Fibroblast of pulmonary artery (primary cell): ENCODE data around the gene PPP1R12B.
A peak's percentile ranks its signal among the peaks of the same experiment; 100 is the strongest.
"Not testable (repeated sequence)": the region's sequence is repeated elsewhere in the genome, so short reads cannot be mapped to it uniquely, and the experiment has no call there.

Experiments
- DNase-seq: peaks from one replicate; pipeline ENCODE4 v3.0.0-alpha.2; 2010; ENCODE audit warnings: low read depth
- H3K4me3 ChIP-seq: replicated peaks from 2 replicates; pipeline ENCODE4 v1.5.1; 2011; ENCODE audit warnings: low read depth, mild to moderate bottlenecking, control low read depth, low read length, moderate library complexity
- CTCF ChIP-seq: IDR thresholded peaks from 2 replicates; pipeline ENCODE4 v1.5.1; 2011; ENCODE audit warnings: mild to moderate bottlenecking, control low read depth, low read length, inconsistent platforms; ENCODE audit errors: missing control alignments

PPP1R12B gene

GRCh38 chr1:202471246-202471645 is 122.7 kb downstream of the PPP1R12B start:
- TF ChIP-seq CTCF: no peak
- DNase-seq: no peak
- H3K4me3 ChIP-seq: no peak overlapping the region

- not testable (repeated sequence) for H3K4me3 ChIP-seq, DNase-seq
These were observed 124.0 kb downstream of the PPP1R12B start for GRCh38 chr1:202472347-202473124.

- H3K4me3 ChIP-seq, DNase-seq: not testable (repeated sequence)
These were observed 125.0 kb downstream of the PPP1R12B start for GRCh38 chr1:202473266-202474045.

- not testable (repeated sequence) for DNase-seq, H3K4me3 ChIP-seq
These were observed 131.2 kb downstream of the PPP1R12B start for GRCh38 chr1:202479661-202480060.

GRCh38 chr1:202480640-202481039 is 132.1 kb downstream of the PPP1R12B start:
- H3K4me3 ChIP-seq: not testable (repeated sequence)
- DNase-seq: peak; percentile 37

GRCh38 chr1:202483362-202483761 is 134.9 kb downstream of the PPP1R12B start:
- not testable (repeated sequence) for H3K4me3 ChIP-seq, DNase-seq

GRCh38 chr1:202484032-202484431 is 135.5 kb downstream of the PPP1R12B start:
- not testable (repeated sequence) for H3K4me3 ChIP-seq, DNase-seq

GRCh38 chr1:202484820-202485219 is 136.3 kb downstream of the PPP1R12B start:
- not testable (repeated sequence) for H3K4me3 ChIP-seq, DNase-seq

- DNase-seq: peak; percentile 35
- not testable (repeated sequence) for H3K4me3 ChIP-seq
These were observed 139.7 kb downstream of the PPP1R12B start for GRCh38 chr1:202488178-202488649.

- not testable (repeated sequence) for H3K4me3 ChIP-seq
- peak; percentile 16 for DNase-seq
These were observed 140.6 kb downstream of the PPP1R12B start for GRCh38 chr1:202489101-202489500.

- not testable (repeated sequence) for H3K4me3 ChIP-seq, DNase-seq
These were observed 144.6 kb downstream of the PPP1R12B start for GRCh38 chr1:202493112-202493511.

- no peak for TF ChIP-seq CTCF
- no peak overlapping the region for H3K4me3 ChIP-seq
- no peak for DNase-seq
These were observed 150.0 kb downstream of the PPP1R12B start for GRCh38 chr1:202498542-202498941.

GRCh38 chr1:202499997-202500396 is 151.5 kb downstream of the PPP1R12B start:
- DNase-seq, H3K4me3 ChIP-seq: not testable (repeated sequence)
